NT2/D1 (cell line): ENCODE measurements around the gene ATP9A.

Experiments used
- SUZ12 ChIP-seq: IDR thresholded peaks from 2 replicates; pipeline ENCODE4 v1.6.1; 2011; ENCODE audit not compliant: insufficient read length, insufficient read depth; ENCODE audit errors: extremely low read depth
- YY1 ChIP-seq: IDR thresholded peaks from 2 replicates; pipeline ENCODE4 v1.6.1; 2011; ENCODE audit not compliant: insufficient read length, insufficient read depth
- ZNF274 ChIP-seq: IDR thresholded peaks from 2 replicates; pipeline ENCODE4 v1.6.1; 2011; ENCODE audit warnings: mild to moderate bottlenecking, low read depth, low read length

DNA sequence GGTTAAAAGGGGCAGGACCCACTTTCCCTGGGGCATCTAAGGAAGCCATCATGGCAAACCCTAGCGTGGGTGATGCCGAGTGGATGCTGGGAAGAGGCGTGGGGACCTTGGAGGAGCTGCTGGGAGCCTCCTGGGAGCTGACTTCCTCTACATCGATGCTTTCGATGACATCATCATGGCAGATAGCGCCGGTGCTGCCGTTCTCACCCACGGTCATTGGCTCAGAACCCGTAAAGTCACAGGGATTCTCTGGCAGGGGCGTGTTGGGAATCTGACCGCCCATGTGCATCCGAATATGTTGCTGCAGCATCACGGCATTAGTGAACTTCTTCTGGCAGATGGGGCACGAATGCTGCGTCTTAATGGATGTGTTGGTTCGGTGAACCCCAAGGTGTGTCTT is 22.1 kb upstream of the ATP9A start:
- no peak for TF ChIP-seq YY1
- no peak for TF ChIP-seq ZNF274
- no peak for TF ChIP-seq SUZ12
